Measurements from ENCODE around the gene TEKT3.

Gene TEKT3

DNA sequence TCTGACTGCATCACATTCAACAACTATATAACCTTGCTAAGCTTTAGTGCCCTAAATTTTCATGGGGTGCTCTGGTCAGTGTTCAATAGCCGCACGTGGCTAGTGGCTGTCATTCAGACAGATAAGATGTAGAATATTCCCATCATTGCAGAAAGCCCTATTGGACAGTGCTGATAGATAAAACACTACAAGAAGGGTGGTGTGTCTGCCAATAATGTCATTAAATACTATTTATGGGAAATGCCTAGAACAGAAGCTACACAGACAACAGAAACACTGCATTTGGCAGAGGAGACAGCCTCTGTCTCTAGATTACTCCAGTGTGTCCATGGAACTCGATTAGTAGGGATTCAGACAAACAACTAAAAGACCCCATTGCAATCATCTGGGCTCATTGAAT lies 47.8 kb downstream of the TEKT3 start:
- no peak for DNase-seq (ENCODE audit: low read depth in 2 of 2)

DNA sequence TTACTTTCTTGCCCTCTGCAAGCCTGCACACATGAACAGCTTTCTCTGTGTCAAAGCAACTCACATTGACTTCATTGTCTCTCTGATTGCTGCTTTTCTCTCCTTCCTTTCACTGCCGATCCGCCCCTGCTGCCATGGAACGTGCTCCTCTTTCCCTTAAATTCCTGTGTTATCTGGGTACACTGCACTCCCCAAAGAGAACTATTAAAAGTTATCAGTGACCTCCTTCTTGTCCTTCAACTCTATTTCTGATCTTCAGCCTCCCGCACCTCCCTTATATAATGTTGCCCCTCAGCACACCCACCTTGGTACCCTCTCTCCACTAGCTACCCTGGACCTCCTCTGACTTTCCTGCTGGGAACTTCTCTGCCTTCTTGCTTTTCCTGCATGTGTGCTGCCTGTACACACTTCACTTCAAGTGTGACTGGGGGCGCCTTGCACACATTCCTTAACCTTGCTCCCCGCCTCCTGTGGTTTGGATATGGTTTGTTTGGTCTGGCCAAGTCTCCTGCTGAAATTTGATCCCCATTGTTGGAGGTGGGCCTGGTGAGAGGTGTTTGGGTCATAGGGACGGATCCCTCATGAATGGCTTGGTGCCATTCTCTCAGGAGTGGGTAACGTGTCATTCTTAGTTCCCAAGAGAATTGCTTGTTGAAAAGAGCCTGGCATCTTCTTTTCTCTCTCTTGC lies 49.6 kb downstream of the TEKT3 start:
- DNase-seq (ENCODE audit: low read depth in 2 of 2), result no peak

DNA sequence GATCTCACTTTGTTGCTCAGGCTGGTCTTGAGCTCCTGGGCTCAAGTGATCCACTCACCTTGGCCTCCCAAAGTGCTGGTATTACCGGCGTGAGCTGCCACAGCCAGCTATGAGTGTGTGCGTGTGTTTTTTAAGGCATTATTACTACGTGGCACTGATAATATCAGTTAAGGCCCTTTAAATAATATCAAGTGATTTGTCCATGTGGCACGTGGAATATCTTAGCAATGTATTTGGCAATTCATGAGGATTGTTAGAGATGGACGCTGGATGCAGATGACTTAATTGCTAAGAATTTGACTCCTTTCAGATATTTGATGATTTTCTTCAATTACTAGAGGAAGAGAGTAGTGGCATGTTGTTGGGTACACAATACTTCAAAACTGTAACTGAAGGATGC lies 50.8 kb downstream of the TEKT3 start:
- no peak for DNase-seq (ENCODE audit: low read depth in 2 of 2)

DNA sequence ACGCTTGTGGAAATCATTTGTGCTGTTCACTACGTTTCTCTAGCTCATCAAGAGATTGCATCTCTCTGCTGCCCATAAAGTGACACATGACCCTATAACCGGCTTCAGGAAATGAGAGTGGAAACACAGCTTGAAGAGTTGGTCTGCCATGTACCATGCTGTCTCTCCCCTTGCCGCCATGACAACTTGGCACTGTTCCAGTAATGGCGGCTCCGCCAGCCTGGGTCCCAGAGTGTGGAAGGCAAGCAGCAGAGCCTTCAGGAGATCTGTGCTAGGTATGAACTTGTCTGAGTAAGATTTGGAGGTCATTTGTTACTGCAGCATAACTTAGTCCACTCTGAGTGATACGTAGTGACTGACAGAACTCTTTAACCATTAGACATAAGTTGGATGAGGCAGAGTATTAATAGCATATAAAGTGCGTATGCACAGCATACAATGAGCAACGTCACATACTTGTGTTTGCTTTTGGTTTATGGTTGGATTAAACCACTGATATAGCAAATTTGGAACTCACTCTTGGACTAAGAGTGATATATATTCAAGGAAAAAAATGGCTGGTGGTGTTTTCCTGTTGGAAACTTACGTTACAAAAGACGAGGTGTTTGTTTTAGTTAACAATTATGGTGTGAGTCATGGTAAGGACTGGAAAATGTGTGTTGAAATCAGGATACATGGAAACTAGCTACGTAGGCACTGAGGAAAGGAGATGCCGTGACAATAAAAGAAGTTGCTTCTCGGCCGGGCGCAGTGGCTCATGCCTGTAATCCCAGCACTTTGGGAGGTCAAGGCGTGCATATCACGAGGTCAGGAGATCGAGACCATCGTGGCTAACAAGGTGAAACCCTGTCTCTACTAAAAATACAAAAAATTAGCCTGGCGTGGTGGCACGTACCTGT lies 51.9 kb downstream of the TEKT3 start:
- DNase-seq (ENCODE audit: low read depth in 2 of 2), result no peak

DNA sequence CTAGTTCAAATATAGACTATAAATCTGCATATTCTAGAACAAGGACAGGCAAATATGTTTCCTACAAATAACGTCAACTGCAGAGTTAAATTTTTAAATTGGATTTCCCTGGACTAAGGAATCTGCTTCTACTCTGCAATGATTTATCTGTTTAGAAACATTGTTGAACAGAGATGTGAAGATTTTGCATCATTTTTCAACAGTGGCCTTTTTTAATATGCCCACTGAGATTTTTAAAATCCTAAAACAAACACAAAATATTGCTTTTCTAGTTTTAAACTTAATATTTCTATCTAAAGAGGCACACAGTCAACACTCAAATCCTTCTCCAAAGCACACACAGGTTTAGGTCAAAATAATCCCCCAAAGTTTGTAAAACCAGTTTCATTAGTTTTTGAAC lies 52.5 kb downstream of the TEKT3 start:
- DNase-seq (ENCODE audit: low read depth in 2 of 2), result no peak

DNA sequence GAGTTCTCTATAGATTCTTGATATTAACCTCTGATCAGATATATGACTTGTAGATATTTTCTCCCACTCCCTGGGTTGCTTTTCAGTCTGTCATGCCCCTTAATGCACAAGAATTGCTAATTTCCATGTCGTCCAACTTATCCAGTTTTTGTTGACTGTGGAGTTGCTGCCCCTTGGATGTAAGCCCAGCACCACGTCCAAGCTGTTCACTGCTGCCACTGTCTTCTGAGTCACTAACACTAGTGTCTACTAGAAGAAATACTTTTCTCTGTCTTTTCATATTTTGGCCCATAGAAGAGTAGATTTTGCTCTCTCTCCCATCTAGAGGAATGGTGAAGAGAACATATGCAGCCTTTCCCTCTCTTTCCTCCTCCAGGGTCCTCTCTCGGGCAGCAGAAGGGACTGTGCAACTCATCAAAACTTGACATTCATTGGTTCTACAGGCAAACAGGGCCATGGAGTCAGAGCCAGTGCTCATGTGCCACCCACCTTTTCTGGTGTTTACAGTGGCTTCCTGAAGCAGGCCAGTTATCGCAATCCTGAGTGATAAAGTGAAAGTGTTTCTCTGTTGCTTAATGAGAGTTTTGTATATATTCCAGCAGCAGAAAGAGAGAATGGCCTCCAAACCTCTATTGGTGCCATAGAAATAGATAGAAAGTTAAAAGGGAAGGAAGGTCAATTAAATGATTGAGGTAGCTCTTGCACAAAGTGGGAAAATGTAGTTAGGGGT lies 53.7 kb downstream of the TEKT3 start:
- no peak for DNase-seq (ENCODE audit: low read depth in 2 of 2)

DNA sequence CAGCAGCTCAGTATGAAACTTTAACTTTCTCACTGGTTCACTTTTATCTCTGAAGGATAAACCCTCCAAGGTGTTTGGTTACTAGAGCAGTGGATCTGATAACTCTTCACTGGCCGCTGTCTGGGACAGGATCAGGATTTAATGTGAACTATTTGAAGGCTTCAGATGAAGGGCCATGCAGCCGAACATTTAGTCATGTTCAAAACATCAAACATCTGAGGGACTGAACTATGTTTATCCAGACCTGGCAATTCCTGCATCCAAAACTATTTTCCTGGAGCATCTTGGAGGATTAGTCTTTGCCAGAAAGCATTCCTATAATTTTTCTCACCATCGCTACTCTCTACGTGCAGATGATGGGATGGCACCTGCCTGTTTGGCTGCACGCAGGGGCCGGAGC lies 55.9 kb downstream of the TEKT3 start:
- DNase-seq (ENCODE audit: low read depth in 2 of 2), result no peak

- no peak for DNase-seq (ENCODE audit: low read depth in 2 of 2)
Observed at GRCh38 chr17:15284537-15284936, 56.9 kb downstream of the TEKT3 start.

DNA sequence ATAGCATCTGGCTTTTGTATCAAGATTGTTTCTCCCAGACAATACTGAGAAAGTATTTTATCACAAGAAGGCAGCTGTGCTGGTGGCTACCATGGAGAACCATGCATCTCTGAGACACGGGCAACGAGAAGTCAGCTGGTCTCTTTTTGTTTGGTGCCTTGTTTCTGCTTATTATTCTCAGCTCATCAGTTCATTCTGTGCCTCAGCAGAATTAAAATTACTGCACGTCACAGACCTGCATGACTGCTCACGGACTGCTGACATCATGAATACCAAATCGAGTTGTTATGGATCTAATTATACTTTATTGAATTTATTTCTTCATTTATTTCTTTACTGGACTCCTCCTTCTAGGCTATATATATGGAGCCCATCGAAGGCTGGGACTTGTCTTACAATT lies 57.3 kb downstream of the TEKT3 start:
- DNase-seq (ENCODE audit: low read depth in 2 of 2), result no peak

- no peak for DNase-seq (ENCODE audit: low read depth in 2 of 2)
Observed at GRCh38 chr17:15281909-15282308, 59.5 kb downstream of the TEKT3 start.

DNA sequence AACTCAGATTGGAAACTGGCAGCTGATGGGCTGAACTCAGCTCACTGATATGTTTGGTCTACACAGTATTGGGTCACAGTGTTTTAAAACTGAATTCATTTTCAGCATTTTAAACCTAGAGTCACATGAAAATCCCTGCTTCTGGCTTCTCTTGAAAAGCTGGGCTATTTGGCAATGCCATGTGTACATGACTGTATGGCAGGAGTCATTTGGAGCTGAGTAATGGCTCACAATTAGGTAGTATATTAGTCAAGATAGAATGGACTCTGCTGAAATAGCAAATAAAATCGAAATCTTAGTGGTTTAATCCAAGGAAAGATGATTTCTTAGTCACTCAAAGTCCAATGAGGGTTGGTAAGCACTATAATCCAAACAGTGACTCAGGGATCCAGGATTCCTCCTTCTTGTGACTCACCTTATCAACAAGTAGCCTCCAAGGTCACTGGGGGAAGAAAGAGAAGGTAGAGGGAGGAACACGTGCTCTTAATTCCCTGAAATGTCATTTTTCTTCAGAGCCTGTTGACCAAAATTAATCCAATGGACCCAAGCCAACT lies 62.4 kb downstream of the TEKT3 start:
- DNase-seq (ENCODE audit: low read depth in 2 of 2), result no peak

- no peak for DNase-seq (ENCODE audit: low read depth in 2 of 2)
Observed at GRCh38 chr17:15278380-15278779, 63.0 kb downstream of the TEKT3 start.

GRCh38 chr17:15274017-15274416 lies 67.4 kb downstream of the TEKT3 start:
- DNase-seq (ENCODE audit: low read depth in 2 of 2), result no peak

DNA sequence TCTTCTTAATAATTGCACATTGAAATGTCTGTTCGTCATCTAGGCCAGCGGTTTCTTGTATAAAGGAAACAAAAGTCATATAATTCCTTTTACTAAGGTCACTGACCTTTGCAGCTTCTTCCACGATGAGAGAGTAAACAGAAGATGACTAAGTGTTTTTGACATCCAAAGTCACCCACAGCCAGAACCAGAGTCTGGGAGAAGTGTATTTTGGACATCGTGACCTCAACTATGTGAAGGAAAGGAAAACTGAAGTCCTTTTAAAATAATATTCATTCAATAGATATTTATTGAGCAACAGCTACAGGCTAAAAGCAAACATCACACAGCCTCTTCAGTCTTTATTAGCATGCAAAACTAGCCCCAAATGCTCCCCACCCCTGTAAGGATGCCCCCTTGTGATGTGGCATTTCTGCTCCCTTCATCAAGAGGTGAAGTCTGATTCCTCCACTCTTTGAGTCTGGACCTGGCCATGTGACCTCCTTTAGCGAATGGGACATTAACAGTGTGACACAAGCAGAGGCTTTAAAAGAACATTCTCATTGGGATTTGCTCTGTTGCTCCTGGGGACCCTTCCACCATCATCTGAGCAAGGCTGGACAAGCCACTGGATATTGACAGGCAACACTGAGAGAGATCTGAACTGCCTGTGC lies 68.1 kb downstream of the TEKT3 start:
- DNase-seq (ENCODE audit: low read depth in 2 of 2), result no peak

GRCh38 chr17:15271741-15272140 lies 69.7 kb downstream of the TEKT3 start:
- DNase-seq (ENCODE audit: low read depth in 2 of 2), result no peak

DNA sequence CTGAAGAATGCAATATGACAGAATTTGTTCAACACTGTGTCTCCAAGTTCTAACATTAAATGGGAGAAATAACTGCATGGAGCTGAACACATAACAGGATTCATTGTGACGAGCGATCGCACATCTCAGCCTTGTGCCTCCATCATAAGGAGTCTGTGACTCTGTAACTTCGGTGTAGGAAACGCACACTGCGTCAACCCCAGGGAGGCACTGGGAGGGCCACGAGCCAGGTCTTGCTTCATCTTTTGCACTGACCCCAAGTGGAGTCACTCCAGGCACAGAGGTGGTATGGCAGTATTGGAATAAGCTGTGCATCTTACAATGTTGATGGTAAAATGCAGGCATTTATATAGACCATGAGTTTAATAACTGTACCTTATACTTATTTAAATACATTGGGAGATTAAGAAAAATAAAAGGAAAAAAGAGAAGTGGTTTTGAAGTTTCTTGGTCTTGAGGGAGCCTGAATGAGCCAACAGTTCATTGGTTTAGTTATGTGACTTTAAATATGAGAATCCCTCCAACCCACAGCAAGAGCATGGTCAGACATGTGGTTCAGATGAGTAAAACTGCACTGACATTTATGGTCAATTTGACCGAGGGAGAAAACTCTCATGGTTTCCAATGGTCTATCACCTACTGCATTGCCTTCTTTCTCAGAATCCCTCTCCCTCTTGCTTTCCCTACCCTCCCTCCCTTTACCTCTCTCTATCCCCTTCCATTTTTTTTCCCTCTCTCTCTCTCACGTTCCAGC lies 70.6 kb downstream of the TEKT3 start:
- no peak for DNase-seq (ENCODE audit: low read depth in 2 of 2)

GRCh38 chr17:15269780-15270089 lies 71.7 kb downstream of the TEKT3 start:
- no peak for DNase-seq (ENCODE audit: low read depth in 2 of 2)

DNA sequence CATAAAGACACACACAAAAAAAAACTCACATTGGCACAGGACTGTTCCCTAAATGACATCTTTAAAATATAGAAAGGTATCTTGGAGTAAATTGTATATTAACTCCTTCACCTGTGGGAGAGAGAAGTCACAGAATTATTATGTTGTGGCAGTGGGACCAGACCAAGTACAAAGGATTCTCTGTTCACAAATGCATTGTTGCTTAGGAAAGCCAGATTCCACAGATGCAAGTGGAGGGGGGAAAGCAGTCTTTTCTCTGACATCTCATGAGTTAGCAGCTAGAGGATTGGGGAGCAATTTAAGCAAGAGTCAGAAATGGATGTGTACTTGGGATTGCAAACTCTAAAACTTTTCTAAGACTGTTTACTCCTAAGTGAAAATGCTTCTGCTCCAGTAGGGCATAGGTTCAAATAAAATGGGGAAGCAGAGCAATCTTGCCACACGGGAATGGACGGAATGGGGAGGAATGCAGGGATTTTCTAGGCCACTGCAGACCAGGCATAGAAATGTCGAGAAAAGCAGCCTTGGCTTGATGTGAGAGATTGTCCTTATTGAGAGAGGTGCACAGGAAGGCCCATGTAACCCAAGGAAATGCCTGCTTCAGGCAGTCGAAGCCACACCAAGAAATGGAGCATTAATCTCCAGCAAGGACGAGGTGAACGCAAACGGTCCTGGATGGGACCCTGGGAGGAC lies 72.2 kb downstream of the TEKT3 start:
- no peak for DNase-seq (ENCODE audit: low read depth in 2 of 2)

- DNase-seq (ENCODE audit: low read depth in 2 of 2), result no peak
Observed at GRCh38 chr17:15268461-15268860, 72.9 kb downstream of the TEKT3 start.

- DNase-seq (ENCODE audit: low read depth in 2 of 2), result no peak
Observed at GRCh38 chr17:15267996-15268395, 73.4 kb downstream of the TEKT3 start.

All from stimulated activated CD8-positive, alpha-beta memory T cell treated with anti-CD3 and anti-CD28 coated beads, Interleukin-15, amount 100 ng/mL, for 48 hours (primary cell).